ENCODE results near the gene NDUFS6.

NDUFS6 gene

GRCh38 chr5:1855596-1855995, 54.4 kb downstream of the NDUFS6 start:
- no peak overlapping the region for H3K27ac ChIP-seq
- no peak for TF ChIP-seq CTCF (IDR thresholded peaks at IDR 0.05)
- no peaks in the 10 kb centered on the region for H3K36me3 ChIP-seq
- intact Hi-C loops (cut with DNase I; ENCODE audit: low total_unique reads) = no loop called here
- no peak for DNase-seq
- no peaks in the 10 kb centered on the region for H3K9me3 ChIP-seq
- H3K27me3 ChIP-seq = peaks cover 0 to 53% of the 10 kb centered on the region in 2 donors
- H3K4me3 ChIP-seq = no peak overlapping the region
- H3K4me1 ChIP-seq = peaks cover 0 to 11% (median 0%) of the 10 kb centered on the region in 4 donors

GRCh38 chr5:1856596-1857255, 55.5 kb downstream of the NDUFS6 start:
- Histone ChIP-seq H3K9me3 (no peaks in the 10 kb centered on the region), H3K36me3 (no peaks in the 10 kb centered on the region), H3K27me3 (peaks cover 0 to 42% of the 10 kb centered on the region in 2 donors), H3K4me1 (peaks cover 0 to 3% (median 0%) of the 10 kb centered on the region in 4 donors), H3K27ac (no peak overlapping the region), H3K4me3 (no peak overlapping the region)
- DNase-seq = no peak
- no peak for TF ChIP-seq CTCF (IDR thresholded peaks at IDR 0.05)
- intact Hi-C loops (cut with DNase I; ENCODE audit: low total_unique reads) = no loop called here

GRCh38 chr5:1857256-1857600, 56.0 kb downstream of the NDUFS6 start:
- Histone ChIP-seq H3K4me1 (peaks cover 0 to 3% (median 0%) of the 10 kb centered on the region in 4 donors), H3K36me3 (no peaks in the 10 kb centered on the region), H3K27ac (no peak overlapping the region), H3K9me3 (no peaks in the 10 kb centered on the region), H3K27me3 (peaks cover 0 to 41% of the 10 kb centered on the region in 2 donors), H3K4me3 (no peak overlapping the region)
- no peak for DNase-seq
- no peak for TF ChIP-seq CTCF (IDR thresholded peaks at IDR 0.05)
- intact Hi-C loops (cut with DNase I; ENCODE audit: low total_unique reads) = no loop called here

- peaks cover 0 to 47% of the 10 kb centered on the region in 2 donors for H3K27me3 ChIP-seq
- peaks cover 0 to 3% (median 0%) of the 10 kb centered on the region in 4 donors for H3K4me1 ChIP-seq
- no peak overlapping the region for H3K27ac ChIP-seq
- no peak overlapping the region for H3K4me3 ChIP-seq
- TF ChIP-seq CTCF (IDR thresholded peaks at IDR 0.05) = no peak
- intact Hi-C loops (cut with DNase I; ENCODE audit: low total_unique reads) = no loop called here
- no peaks in the 10 kb centered on the region for H3K9me3 ChIP-seq
- no peak for DNase-seq
- no peaks in the 10 kb centered on the region for H3K36me3 ChIP-seq
These were observed 57.2 kb downstream of the NDUFS6 start for GRCh38 chr5:1858436-1858835.

- no peak for DNase-seq
- intact Hi-C loops (cut with DNase I; ENCODE audit: low total_unique reads) = no loop called here
- no peak overlapping the region for H3K27ac ChIP-seq
- peaks cover 0 to 3% (median 0%) of the 10 kb centered on the region in 4 donors for H3K4me1 ChIP-seq
- no peaks in the 10 kb centered on the region for H3K36me3 ChIP-seq
- TF ChIP-seq CTCF (IDR thresholded peaks at IDR 0.05) = no peak
- H3K9me3 ChIP-seq = no peaks in the 10 kb centered on the region
- H3K27me3 ChIP-seq = peaks cover 0 to 46% of the 10 kb centered on the region in 2 donors
- no peak overlapping the region for H3K4me3 ChIP-seq
These were observed 57.9 kb downstream of the NDUFS6 start for GRCh38 chr5:1859099-1859498.
